ENCODE results near the gene AHSP.
"Not testable (repeated sequence)": the region's sequence is repeated elsewhere in the genome, so short reads cannot be mapped to it uniquely, and the experiment has no call there.

The AHSP gene

GRCh38 chr16:31572821-31573220 is 45.1 kb downstream of the AHSP start:
- no peak overlapping the region for H3K4me3 Mint-ChIP-seq

GRCh38 chr16:31574159-31574558 is 46.5 kb downstream of the AHSP start:
- peaks cover 50% of the 10 kb centered on the region for H3K9me3 Mint-ChIP-seq
- H3K27me3 Mint-ChIP-seq = peaks cover 21% of the 10 kb centered on the region
- H3K4me1 Mint-ChIP-seq (ENCODE audit: low read depth); H3K36me3 Mint-ChIP-seq (ENCODE audit: low read depth); intact Hi-C loops (cut with micrococcal nuclease); H3K27ac Mint-ChIP-seq; H3K4me3 Mint-ChIP-seq: not testable (repeated sequence)

More at GRCh38 chr16:31572821-31573220, 45.1 kb downstream of the AHSP start:
- Mint-ChIP-seq H3K36me3 (ENCODE audit: low read depth) (no peaks in the 10 kb centered on the region), H3K27me3 (peaks cover 32% of the 10 kb centered on the region), H3K4me1 (ENCODE audit: low read depth) (peaks cover 11% of the 10 kb centered on the region), H3K9me3 (peaks cover 37% of the 10 kb centered on the region), H3K27ac (no peak overlapping the region)
- intact Hi-C loops (cut with micrococcal nuclease) = no loop called here

GRCh38 chr16:31577411-31577810 is 49.7 kb downstream of the AHSP start:
- Mint-ChIP-seq H3K9me3 (peaks cover 74% of the 10 kb centered on the region), H3K4me3 (no peak overlapping the region), H3K36me3 (ENCODE audit: low read depth) (no peaks in the 10 kb centered on the region), H3K4me1 (ENCODE audit: low read depth) (no peaks in the 10 kb centered on the region), H3K27ac (no peak overlapping the region), H3K27me3 (peaks cover under 1% of the 10 kb centered on the region)
- intact Hi-C loops (cut with micrococcal nuclease) = no loop called here
